ENCODE data around the gene ALG1.
"Not testable (repeated sequence)": the region's sequence is repeated elsewhere in the genome, so short reads cannot be mapped to it uniquely, and the experiment has no call there.

The ALG1 gene

DNA sequence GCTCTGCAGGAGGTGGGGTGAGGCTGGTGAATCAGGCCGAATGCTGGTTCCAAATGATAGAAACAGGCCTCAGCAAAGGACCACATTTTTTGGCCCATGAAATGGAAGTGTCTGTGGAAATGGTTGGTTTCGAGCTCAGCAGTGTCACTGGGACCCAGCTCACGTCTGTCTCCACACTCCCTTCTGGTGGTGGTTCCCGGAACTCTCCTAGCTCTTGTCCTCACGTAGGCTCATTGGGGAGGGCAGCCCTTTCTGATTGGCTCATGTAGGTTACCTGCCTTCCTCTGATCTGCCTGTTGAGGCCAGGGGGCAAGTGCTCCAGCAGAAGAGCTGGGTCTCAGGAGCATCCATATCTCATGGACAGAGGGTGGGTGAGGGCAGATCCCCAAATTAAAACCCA is 4.0 kb downstream of the ALG1 start:
- DNase-seq, result no peak

DNA sequence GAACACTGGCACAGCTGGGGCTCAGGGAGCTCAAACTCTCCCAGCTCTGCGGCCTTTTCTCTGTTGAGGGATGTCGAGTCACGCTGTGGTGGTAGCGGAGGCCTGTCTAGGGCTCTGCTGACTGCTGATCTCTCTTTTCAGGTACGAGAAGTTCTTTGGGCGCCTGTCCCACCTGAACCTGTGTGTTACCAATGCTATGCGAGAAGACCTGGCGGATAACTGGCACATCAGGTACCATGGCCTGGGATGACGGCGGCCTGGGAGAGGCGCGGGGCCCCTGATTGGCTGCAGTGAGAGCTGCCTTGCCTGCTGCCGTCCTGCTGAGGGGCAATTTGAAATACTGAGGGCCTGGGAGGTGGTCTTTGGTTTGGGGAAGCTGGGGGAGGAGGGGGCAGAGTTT is 5.7 kb downstream of the ALG1 start:
- no peak for DNase-seq

DNA sequence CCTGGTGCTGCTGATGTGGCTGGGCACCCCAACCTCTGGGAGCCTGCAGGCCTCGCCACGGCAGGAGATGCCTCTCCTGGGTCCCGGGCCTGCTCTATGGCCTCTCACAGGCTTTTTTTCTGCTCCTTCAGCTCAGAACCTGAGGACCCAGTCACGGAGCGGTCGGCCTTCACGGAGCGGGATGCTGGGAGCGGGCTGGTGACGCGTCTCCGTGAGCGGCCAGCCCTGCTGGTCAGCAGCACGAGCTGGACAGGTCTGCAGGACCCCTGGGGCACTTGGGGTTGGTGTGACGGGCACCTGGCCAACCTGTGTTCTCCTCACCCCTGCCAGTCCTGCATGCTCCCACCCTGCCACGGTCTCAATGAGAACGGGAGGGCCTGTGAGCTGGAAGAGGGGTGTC is 7.0 kb downstream of the ALG1 start:
- no peak for DNase-seq

DNA sequence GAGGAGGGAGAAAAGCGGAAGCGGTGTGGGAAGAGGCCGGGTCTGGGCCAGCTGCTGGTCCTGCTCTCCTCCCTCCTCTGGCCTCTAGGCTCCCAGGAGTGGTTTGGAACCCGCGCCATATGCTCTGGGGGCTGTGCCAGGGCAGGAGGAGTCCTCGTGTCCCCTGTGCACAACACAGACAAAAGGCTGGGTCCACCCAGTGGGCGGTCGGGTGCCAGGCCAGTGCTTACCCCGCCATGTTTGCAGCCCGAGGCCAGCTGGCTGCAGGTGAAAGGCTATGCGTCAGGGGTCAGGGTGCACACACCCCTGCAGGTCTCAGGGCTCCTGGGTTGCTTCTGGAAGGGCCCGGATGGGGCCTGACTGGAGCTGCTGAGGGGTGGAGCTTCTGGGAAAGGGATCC is 8.8 kb downstream of the ALG1 start:
- not testable (repeated sequence) for DNase-seq

DNA sequence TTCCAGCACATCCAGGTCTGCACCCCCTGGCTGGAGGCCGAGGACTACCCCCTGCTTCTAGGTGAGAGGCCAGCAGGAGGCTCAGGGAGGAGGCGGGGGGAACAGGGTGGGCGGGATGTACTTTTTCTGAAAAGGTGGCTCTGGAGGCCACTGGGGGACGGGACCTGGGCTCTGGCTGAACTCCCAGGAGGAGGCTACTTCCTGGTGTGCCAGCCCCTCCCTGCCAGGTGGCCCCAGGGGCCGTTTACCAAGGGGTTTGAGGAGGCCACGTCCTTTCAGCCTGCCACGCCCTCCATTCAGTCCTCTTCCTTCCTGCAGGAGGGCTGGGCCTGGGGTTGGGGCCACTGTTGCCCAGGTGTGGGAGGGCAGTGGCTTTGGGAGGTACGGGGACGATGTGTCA is 9.4 kb downstream of the ALG1 start:
- not testable (repeated sequence) for DNase-seq

DNA sequence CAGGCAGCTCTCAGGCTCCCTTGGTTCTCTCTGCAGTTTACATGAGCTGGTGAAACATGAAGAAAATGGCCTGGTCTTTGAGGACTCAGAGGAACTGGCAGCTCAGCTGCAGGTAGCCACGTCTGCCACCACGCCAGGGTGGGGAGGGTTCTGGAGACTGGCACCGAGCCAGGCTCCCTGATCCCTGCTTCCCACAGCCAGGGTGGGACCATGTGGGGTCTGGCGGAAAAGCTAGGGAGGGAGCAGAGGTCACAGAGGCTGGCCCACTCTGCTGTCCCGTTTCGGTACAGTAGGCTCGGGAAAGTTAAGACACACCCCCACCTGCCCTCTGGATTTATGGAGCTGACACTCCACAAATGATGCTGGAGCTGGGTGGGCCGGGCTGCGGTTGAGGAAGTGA is 12.0 kb downstream of the ALG1 start:
- DNase-seq, result not testable (repeated sequence)

DNA sequence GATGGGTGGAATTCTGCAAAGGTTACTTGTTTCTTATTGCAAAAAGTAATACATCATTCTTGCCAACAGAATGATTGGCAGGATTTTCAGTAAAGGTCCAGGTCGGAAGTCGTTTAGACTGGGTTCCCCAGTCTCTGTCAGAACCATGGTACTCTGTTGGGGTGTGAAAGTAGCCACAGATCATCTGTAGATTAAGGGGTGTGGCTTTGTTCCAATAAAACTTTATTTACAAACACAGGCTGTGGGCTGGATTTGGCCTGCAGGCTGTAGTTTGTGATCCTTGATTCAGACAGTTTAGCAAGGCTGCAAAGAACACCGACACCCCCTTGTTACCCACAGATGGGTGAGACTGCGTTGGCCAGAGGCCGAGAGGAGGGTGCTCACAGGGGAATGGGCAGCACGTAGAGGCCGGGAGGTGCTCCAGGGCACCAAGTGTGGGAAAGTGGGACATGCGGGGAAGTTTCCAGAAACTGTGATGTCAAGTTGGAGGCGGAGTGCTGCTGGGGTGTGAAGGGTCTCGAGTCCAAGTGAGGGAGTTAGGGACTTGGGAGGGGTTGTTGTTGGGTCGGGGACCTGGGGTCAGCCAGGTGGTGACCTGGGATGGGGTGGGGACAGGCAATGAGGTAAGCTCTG is 12.6 kb downstream of the ALG1 start:
- DNase-seq, result not testable (repeated sequence)

DNA sequence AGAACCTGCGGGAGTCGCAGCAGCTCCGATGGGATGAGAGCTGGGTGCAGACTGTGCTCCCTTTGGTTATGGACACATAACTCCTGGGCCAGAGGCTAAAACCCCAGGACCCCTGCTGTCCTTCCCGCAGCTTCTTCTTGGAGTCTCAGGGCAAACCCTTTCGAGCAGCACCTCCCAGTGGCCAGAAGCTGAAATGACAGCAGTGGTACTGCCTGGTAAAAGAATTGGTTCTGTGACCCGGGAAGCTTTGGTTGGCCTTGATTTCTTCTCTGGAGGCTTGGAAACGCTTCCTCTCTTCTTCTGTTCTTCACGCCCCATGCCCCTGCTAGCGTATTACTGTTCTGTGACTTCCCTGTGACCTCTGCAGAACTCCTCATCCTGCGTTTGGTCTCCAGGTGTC is 13.2 kb downstream of the ALG1 start:
- peak; percentile 21 to 41 for DNase-seq

DNA sequence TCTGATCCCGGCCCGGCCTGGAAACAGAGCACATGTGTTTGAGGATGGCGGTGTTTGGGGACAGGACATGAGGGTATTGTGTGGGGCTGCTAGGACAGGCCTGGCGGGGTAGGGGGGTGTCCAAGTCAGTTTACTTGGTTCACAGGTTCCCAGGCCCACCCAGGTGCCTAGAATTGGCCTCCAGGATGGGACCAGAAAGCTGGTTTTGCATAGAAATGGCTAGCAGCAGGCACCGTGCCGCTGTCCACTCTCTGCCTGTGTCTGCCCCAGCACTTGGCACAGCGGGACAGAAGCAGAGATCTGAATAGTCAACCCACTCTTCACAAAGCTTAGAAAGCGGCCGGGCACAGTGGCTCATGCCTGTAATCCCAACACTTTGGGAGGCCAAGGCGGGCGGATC is 14.1 kb downstream of the ALG1 start:
- DNase-seq, result not testable (repeated sequence)

DNA sequence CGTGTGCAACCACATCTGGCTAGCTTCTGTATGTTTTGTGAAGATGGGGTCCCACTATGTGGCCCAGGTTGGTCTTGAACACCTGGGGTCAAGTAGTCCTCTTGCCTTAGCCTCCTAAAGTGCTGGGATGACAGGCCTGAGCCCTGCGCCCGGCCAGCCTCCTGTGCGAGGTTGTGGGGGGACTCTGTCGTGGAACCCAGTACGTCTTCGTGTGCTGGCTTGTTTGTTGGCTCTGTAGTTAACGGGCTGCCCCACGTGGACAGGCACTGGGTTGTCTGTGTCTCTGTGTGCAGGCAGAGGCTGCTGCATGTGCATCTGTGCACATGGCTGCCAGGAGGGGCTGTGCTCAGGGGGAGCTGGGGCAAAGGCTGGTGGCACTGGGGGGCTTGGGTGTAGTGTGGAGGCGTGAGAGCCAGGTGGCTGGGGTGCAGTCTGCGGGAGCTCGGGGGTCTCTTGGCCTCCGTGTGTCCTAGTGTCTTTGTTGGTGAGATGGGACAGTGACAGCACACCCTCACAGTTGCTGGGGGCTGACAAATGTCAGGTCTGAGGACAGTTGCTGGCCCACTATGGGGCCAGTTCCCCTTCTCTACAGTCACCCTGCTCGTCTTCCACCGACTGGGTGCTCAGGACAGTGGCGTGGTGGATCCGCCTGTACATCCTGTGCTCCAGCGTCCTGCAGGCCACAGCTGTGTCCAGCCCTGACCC is 16.6 kb downstream of the ALG1 start:
- not testable (repeated sequence) for DNase-seq

DNA sequence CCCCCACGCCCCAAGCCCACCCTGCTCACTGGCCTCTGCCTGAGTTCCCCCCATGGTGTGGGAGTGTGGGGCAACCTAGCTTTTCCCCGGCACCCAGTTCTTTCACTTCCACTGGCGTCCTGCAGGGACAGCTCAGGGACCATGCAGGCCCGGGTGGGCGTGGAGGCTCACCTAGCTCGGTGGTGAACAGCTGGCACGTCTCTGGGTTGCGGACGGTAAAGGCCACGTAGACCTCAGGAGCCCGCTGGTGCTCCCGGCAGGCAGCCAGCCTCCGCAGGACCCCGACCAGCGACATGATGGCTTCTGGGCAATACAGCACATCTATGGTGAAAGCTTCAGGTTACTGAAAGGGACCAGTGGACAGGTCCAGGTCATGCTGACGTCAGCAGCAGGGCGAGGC is 17.3 kb downstream of the ALG1 start:
- DNase-seq, result not testable (repeated sequence)

DNA sequence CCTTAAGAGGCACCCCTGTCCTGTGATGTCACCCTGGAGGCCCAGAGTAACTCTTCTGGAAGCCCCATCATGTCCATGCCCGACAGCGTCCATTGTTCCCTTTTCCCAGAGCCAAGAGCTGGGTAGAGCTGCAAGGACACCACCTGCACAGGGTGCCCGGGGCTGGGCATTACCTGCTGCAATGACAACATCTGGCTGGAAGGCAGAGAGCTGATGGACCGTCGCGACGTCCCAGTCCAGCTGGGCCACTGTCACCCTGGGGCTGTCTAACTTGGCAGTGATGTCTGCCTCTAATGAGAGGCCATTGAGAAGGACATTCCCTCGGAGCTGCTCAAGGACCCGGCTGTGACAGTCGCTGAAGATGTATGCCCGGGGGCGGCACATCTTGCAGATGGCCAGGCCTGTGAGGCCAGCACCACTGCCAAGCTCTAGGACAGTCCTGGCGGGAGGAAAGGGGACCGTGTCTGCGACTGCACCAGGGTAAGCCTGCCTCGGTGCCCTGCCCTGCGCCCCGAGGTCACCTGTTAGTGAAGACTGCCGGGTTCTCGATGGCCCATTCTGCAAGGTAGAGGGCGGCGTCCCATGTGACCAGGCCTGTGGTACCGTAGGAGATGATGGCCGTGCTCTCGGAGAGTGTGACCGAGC is 18.4 kb downstream of the ALG1 start:
- not testable (repeated sequence) for DNase-seq

DNA sequence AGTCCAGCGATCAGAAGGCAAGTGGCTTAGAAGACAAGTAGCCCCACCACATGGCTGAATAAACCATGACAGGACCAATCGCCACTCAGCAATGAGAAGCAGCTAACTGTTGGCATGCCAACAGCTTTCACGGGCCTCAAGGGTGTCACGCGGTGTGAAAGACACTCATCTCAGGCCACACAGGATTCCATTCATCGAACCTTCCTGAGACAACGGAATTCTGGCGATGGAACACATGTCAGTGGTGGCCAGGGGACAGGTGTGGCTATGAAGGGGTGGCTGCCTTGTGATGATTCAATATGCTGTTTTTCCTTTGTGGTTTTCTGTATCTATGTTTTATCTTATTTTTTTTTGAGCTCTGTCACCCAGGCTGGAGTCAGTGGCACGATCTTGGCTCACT is 18.9 kb downstream of the ALG1 start:
- DNase-seq, result not testable (repeated sequence)

DNA sequence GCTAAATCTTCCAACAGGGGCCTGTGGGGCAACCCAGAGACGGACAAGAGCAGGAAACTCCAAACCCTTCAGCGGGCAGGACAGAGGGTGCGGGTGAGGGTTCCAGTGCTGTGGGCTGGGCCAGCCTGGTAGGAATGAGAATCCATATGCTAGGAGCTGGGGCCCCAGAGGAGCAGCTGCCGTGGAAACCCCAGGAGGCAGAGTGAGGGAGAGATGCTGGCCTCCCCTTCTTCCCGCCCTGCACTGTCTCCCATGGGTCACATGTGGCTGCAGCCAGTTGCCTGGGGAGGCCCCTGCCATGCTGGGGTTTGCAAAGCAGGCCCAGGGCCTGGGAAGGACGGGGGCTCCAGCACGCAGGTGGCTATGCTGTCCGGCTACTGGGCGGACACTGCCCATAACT is 21.4 kb downstream of the ALG1 start:
- not testable (repeated sequence) for DNase-seq

DNA sequence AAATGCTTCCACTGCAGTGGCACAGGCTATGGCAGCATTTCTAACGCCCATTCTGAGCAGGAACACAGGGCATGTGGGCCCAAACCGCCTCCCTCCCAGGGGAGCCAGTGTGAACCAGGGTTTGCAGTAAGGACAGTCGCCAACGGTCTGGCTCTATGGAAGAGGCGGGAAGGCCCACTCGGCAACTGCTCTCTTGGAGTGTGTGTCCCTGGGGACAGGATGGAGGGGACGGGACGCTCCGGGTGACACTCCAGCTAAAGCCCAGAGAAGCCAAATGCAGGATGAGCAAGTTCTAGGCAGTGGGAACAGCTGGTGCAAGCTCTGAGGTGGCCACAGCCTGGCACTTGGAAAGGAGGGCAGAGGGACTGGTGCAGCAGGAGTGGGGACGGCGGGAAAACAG is 22.1 kb downstream of the ALG1 start:
- not testable (repeated sequence) for DNase-seq

DNA sequence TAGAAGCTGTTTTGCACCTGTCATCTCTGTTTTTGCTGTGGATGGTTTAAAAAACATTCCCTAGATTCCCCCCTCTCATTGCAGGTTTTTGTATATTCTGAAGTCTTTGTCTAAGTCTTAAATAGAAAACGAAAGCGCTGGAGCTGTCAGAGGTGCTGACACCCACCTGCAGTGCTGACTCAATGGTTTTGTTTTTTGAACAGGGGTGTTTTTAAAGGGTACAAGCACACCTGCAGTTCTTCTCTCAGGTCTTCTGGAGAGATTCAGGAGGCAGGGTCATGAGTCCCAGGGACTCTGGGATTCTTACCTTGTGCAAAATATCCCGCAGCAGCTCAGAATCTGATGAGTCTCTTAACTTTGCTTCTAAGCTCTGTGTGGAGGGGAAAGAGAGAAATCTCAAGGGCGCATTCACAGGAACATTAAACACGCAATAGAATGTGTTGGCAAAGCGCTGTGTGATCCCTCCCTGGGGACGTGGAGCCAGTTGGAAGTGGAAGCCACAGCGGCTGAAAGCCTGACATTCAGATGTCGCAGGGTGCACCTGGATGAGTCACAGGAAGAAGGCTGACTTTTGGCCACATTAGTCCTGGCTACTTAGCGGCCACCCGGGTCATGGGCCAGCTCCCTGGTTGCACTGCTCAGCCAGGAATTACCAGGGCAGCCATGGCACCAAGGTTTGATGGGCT is 23.6 kb downstream of the ALG1 start:
- not testable (repeated sequence) for DNase-seq

DNA sequence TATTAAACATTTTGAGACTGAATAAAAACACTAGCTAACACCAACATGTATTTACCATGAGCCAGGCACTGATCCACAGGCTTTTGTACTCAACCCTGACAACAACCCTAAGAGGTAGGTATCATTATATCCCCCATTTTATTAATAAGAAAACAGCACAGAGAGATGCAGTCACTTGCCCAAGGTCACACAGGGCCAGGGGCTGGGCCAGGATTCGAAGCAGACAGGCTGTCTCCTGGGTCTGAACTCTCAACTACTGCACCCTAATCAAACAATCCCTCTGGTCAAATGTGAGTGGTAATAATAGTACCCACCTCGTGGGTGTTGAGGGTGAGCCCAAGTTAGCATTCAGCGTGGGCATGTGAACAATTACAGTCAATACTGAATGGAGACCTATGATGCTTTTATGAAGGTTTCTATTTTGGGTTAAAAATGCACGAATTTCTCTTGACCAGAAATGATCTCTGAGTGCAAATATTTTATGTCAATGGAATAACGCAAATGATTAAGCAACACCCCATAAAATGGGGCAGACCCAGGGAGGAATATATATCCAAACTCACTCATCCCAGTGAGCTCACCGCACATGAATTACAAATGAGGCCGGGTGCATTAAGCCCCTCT is 24.9 kb downstream of the ALG1 start:
- not testable (repeated sequence) for DNase-seq

DNA sequence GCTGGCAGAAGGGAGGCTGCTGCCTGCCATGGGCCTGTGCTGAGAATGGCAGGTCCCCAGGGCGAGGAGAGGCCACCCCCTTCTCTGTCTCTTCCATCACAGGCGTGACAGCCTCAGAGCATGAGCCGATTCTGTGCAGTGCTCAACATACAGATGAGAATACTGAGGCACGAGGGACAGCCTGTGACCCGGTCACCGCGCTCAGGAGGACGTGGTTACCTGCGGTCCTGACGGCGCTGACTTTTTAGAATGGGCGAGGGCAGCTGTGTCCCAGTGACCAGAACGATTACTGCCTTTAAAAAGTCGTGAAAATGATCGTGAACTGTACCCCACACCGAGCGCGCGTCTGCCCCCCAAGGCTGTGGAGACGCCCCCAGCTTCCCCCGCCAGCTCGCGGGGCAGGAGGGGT is 25.4 kb downstream of the ALG1 start:
- not testable (repeated sequence) for DNase-seq

DNA sequence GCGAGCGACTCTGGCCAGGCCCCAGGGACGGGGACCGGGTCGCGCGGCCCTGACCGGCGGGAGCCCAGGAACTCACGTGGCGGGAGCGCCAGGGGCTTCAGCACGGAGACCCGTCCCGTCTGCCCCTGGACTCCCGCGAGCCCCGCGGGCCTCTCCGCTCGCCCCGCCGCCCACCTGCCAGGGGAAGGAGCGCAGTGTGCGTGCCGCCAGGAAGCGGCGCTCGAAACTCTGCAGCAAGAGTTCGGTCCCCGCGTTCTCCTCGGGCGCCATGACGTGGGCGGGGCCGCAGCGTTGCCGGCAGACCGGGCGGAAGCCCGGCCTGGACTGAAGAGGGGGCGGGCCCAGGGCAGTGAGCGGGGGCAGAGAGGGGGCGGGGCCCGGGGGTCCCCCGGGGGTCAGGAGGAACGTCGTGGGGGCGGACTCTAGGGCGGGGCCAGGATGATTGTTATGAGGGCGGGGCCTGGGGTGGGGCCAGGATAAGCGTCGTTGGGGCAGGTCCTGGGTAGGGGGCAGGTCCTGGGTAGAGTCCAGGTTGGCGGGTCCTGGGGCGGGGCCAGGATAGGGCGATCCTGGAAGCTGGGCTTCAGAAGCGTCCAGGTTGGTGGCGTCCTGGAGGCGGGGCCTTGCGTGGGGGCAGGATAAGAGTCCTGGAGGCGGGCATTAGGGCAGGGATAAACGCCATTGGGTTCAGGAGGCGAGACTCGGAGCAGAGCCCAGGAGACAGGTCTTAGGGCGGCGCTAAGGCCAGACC is 26.0 kb downstream of the ALG1 start, which contains the start of gene EEF2KMT:
Gene EEF2KMT (minus strand): TSS at position 326 of the 751 bp plus-strand sequence. CDS start 56 bp downstream, at position 270.
- peak; percentile 96 to 97 for DNase-seq

DNA sequence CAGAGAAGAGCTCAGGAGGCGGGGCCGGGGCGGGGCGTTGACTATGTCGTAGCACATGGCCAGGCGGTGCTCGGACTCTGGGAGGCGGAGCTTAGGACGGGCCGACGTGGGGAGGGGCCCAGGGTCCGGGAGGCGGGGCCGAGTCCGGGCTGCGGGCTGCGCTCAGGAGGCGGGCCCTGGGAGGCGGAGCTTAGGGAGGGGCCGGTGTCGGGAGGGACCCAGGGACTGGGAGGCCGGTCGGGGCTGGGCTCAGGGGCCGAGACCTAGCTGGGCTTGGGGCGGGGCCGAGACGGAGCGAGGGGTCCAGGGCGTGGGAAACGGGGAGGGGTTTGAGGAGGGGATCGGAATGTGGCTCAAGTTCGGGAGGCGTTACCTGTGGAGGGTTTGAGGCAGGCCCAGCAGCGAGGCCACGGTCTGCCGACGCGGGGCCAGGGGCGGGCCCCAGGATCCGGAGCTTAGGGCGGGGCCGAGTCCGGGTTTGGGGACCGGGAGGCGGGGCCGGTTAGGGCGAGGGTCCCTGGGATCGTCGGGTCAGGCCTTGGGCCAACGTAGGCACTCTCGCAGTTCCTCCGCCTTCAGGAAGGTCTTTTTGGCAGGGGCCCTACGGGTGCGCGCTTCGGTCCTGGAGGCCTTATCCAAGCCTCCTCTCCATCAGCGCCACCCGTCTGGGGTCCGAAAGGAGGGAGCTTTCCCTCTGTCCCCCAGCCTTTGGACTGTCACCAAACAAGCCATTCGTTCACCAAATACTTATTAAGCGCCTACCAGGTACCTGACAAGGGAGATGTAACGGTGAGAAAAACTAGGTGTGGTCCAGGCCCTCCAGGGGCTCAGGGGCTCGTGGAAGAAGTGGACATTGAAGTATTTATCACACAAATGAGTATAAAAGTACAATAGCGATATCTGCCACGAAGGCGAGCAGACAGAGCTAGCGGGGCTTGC is 26.8 kb downstream of the ALG1 start:
- DNase-seq, result not testable (repeated sequence)

DNA sequence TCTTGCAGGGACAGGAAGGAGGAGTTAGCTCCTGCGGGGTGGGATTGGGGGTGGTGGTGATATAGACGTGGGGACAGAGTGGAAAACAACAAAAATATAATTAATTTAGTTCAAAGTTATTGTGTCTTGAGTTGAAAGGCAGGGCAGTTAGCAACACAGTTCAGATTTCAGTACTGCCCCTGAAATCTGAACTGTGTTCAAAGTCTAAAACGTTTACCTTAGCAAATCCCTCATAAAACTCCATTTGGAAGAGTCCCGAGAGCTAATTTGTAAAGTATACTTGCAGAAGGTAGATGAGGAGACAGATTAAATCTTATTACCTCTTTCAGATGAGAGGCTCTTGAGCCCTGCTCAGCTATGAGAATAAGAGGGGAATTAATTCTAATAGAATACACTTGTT is 27.5 kb downstream of the ALG1 start:
- DNase-seq, result not testable (repeated sequence)

Measured in NCI-H2081 (cell line).